Gastroesophageal sphincter (tissue), 4 donors: ENCODE data around the gene ETS2. TPM values are rescaled to one million over a fixed set of nuclear protein-coding genes. Genes with fewer than 3 reads are reported as not detected.

Source experiments
- ATAC-seq: fragments of 150-250 bp; one replicate; pipeline ENCODE4 v1.9.1; 2016; ENCODE audit warnings: mild to moderate bottlenecking, moderate library complexity
- H3K27ac ChIP-seq, 4 donors: fragments of 200-600 bp; sonication (generic) in 3 of 4; 1 replicate in 3 of 4; 2 replicates in 1 of 4; pipeline ENCODE4 v1.5.1; 2016 to 2019
- H3K27me3 ChIP-seq: fragments of 200-600 bp; sonication (generic); one replicate; pipeline ENCODE4 v1.5.1; 2019
- H3K36me3 ChIP-seq, 2 donors: fragments of 200-600 bp; sonication (generic); one replicate each; pipeline ENCODE4 v1.5.1; 2019; ENCODE audit warnings: control low read depth in 1 of 2
- H3K4me1 ChIP-seq, 3 donors: fragments of 200-600 bp; sonication (generic); 1 replicate in 2 of 3; 2 replicates in 1 of 3; pipeline ENCODE4 v1.5.1; 2016 to 2019; ENCODE audit warnings: control low read depth in 2 of 3
- H3K4me3 ChIP-seq, 2 donors: fragments of 200-600 bp; sonication (generic); one replicate each; pipeline ENCODE4 v1.5.1; 2019; ENCODE audit warnings: mild to moderate bottlenecking in 1 of 2, moderate library complexity in 1 of 2
- H3K9me3 ChIP-seq, 3 donors: fragments of 200-600 bp; sonication (generic); one replicate each; pipeline ENCODE4 v1.5.1; 2017 to 2019; ENCODE audit warnings: control low read depth in 2 of 3
- EP300 ChIP-seq: sonication (generic); formaldehyde crosslinking; IDR thresholded peaks from one replicate; pipeline ENCODE4 v1.6.1; 2017; ENCODE audit warnings: antibody characterized with exemption, mild to moderate bottlenecking
- POLR2A ChIP-seq, 2 donors: fragments of 450-650 bp; IDR thresholded peaks; one replicate each; pipeline ENCODE4 v1.6.1; 2017; ENCODE audit warnings: antibody characterized with exemption in 2 of 2, mild to moderate bottlenecking in 2 of 2, moderate library complexity in 1 of 2
- POLR2AphosphoS5 ChIP-seq: sonication (generic); formaldehyde crosslinking; IDR thresholded peaks from one replicate; pipeline ENCODE4 v1.6.1; 2017; ENCODE audit warnings: antibody characterized with exemption
- WGBS, 2 donors: methylation state at CpG; one replicate each; pipeline ENCODE4 v1.1.5; 2018; ENCODE audit warnings: low coverage in 1 of 2; 5-methylcytosine and 5-hydroxymethylcytosine counted together
- total RNA-seq, 4 donors: library from RNA; depleted of rRNA; stranded (reverse); fragments of >200 nt; gene quantifications; one replicate each; pipeline ENCODE4 v1.1.0, GENCODE V29; 2016
- TF ChIP-seq, protein P1 (sequence below), 4 experiments: fragments of 200-600 bp in 2 of 4; fragments of 450-650 bp in 2 of 4; sonication (generic) in 1 of 4; IDR thresholded peaks; one replicate each; pipeline ENCODE4 v1.5.1; 2017 to 2019; ENCODE audit warnings: antibody characterized with exemption in 4 of 4, mild to moderate bottlenecking in 2 of 4, moderate library complexity in 2 of 4

Gene ETS2
- total RNA-seq, 4 donors from 2014 or later, result 50.9 to 169 (median 63.5) TPM

DNA sequence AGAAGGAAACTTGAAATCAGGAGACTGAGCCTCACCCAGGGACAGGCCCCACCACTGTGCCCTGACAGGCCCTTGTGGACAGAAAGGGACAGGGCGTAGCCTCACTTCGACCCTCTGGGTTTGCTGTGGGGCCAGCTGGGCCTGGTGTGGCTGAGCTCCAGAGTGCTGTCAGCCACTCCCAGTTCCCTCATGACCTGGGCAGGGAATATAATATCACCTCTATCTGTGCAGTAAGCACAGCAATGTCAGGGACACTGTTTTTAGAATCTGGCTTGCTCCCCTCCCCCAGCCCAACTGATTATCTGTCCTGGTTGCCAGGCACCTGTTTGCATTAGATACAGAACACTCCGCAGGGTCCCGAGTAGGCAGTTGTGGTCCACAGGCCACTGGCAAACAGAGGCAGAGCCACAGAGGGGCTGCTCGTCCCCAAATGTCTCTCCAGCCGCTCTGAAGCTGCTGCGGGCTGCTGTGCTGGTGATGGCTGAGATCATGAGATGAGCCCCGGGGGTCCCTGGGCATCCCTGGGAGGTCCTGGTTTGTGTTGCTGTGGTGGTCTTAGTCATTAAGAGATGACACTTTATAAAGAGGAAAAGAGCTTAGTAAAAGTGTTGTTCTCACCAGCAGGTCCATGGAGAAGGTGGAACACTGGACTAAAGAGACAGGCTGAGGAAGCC is 51.6 kb downstream of the ETS2 start:
- Histone ChIP-seq H3K9me3 (no peaks in the 10 kb centered on the region), H3K4me3 (no peak overlapping the region), H3K27ac (no peak overlapping the region), H3K4me1 (no peaks in the 10 kb centered on the region), H3K27me3 (no peaks in the 10 kb centered on the region), H3K36me3 (no peaks in the 10 kb centered on the region)
- ATAC-seq, result no peak
- WGBS, 2 donors, result 80 to 100% methylated on average over 1 to 2 of the region's 8 CpGs
- TF ChIP-seq POLR2A (IDR thresholded peaks at IDR 0.05), result no peak
- TF ChIP-seq EP300, result no peak
- TF ChIP-seq POLR2AphosphoS5, result no peak
- TF ChIP-seq, protein P1, sequence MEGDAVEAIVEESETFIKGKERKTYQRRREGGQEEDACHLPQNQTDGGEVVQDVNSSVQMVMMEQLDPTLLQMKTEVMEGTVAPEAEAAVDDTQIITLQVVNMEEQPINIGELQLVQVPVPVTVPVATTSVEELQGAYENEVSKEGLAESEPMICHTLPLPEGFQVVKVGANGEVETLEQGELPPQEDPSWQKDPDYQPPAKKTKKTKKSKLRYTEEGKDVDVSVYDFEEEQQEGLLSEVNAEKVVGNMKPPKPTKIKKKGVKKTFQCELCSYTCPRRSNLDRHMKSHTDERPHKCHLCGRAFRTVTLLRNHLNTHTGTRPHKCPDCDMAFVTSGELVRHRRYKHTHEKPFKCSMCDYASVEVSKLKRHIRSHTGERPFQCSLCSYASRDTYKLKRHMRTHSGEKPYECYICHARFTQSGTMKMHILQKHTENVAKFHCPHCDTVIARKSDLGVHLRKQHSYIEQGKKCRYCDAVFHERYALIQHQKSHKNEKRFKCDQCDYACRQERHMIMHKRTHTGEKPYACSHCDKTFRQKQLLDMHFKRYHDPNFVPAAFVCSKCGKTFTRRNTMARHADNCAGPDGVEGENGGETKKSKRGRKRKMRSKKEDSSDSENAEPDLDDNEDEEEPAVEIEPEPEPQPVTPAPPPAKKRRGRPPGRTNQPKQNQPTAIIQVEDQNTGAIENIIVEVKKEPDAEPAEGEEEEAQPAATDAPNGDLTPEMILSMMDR (IDR thresholded peaks at IDR 0.05), result no peak

DNA sequence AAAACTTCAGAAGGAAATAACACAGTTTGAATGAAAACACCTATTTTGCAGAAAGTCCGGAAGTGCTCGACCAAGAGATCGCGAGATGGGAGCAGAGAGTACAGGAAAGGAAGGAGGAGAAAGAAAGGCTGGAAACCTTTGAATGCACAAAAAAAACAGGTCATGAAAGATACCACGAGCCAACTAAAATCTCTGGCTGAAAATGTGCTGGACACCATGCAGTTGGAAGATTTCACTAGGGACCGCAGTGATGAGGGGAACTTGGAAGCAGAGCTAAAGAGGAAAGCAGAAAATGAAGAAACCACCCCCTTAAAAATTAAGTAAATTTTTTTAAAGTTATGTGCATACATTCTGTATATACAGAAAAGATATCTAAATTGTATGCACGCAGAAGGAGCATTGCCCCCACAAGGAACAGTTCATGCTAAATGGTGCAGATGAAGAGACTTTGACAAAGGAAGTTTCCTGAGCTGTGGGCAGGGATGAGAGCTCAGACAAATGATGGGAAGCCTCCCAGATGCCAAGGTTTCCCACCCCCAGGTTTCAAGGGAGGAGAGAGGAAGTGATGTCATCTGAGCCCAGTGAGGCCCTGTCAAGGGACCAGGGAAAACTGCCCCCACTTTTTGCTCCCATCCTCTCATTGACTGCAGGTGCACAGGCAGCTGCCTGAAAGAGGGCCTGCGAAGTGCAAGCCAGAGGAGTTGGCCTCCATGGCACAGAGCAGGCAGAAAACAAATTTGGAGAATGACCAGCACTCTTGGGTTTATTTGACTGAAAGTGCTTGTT is 52.5 kb downstream of the ETS2 start:
- Histone ChIP-seq H3K27ac (no peak overlapping the region), H3K4me1 (no peaks in the 10 kb centered on the region), H3K36me3 (no peaks in the 10 kb centered on the region), H3K9me3 (no peaks in the 10 kb centered on the region), H3K4me3 (no peak overlapping the region), H3K27me3 (no peaks in the 10 kb centered on the region)
- WGBS, 2 donors, result 51 to 93% methylated on average over 7 of the region's 8 CpGs
- TF ChIP-seq, protein P1 (IDR thresholded peaks at IDR 0.05), result no peak
- no peak for TF ChIP-seq EP300
- no peak for TF ChIP-seq POLR2AphosphoS5
- TF ChIP-seq POLR2A (IDR thresholded peaks at IDR 0.05), result no peak
- no peak for ATAC-seq

DNA sequence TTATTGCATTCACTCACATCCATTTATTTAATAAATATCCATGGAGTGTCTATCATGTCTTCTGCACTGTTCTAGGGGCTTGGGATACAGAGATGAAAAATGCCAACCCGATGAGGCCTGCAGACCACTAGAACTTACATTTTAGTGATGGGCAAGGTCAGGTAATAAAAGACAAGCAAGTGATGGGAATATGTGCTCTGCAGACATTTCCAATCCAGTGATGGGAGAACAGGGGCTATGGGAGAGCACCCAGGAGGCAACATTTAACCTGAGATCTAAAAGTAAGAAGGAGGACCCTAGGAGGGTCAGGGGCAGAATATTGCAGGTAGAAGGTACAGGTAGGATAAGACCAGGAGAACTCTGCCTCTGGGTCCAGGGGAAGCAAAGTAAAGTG is 53.1 kb downstream of the ETS2 start:
- Histone ChIP-seq H3K27me3 (no peaks in the 10 kb centered on the region), H3K9me3 (no peaks in the 10 kb centered on the region), H3K36me3 (no peaks in the 10 kb centered on the region), H3K4me3 (no peak overlapping the region), H3K4me1 (no peaks in the 10 kb centered on the region), H3K27ac (no peak overlapping the region)
- no peak for ATAC-seq
- no peak for TF ChIP-seq POLR2A (IDR thresholded peaks at IDR 0.05)
- TF ChIP-seq, protein P1 (IDR thresholded peaks at IDR 0.05), result no peak
- TF ChIP-seq EP300, result no peak
- 80 to 100% methylated on average over 1 of the region's 1 CpG for WGBS, 2 donors

DNA sequence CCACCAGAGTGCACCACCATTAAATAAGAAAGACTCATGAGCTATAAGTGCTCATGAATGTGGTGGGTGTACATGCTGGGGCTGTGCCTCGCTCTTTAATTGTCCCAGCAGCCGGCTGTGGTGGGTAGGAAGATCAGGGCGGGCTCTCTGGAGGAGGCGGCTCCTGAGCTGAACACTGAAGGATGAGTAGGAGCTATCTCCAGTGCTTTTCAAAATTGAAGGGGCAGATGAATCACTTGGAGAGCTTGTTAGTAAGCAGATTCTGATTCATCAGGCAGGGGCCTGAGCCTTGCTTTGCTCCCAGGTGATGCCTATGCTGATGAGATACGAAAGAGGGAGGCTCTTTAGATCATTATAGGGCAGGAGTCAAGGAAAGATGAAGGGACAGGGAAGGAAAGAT is 54.1 kb downstream of the ETS2 start:
- H3K4me3 ChIP-seq, result no peak overlapping the region
- WGBS, 2 donors, result 100% methylated on average over 1 of the region's 5 CpGs; no CpG with 5 or more reads in 1 of the 2 donors
- no peaks in the 10 kb centered on the region for H3K27me3 ChIP-seq
- H3K27ac ChIP-seq, result no peak overlapping the region
- H3K4me1 ChIP-seq, result no peaks in the 10 kb centered on the region
- H3K9me3 ChIP-seq, result no peaks in the 10 kb centered on the region
- H3K36me3 ChIP-seq, result no peaks in the 10 kb centered on the region
- ATAC-seq, result no peak
- TF ChIP-seq, protein P1 (IDR thresholded peaks at IDR 0.05), result no peak
- no peak for TF ChIP-seq POLR2A (IDR thresholded peaks at IDR 0.05)
- no peak for TF ChIP-seq POLR2AphosphoS5

DNA sequence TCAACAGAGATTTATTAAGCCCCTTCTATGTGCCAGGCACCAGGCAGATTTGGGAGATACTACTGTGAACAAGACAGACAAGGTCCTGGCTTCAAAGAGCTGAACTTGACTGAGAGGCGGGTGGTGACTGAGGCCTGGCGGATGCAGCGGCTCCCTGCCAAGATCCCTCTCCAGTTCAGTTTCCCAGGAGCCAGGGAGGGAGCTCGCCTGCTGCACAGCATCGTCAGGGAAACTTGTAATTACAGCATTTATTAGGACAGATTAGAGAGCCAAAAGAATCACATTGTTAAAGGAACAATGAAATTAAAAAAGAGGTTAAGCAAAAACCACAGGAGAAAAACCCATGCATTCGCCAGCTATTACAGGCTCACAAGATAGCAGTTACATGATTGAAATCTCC is 55.3 kb downstream of the ETS2 start:
- ATAC-seq, result no peak
- Histone ChIP-seq H3K4me3 (no peak overlapping the region), H3K4me1 (no peaks in the 10 kb centered on the region), H3K27me3 (no peaks in the 10 kb centered on the region), H3K9me3 (no peaks in the 10 kb centered on the region), H3K36me3 (no peaks in the 10 kb centered on the region), H3K27ac (no peak overlapping the region)
- WGBS, 2 donors, result 42 to 90% methylated on average over 2 to 4 of the region's 6 CpGs
- TF ChIP-seq POLR2A (IDR thresholded peaks at IDR 0.05) (no peak), POLR2AphosphoS5 (no peak), EP300 (no peak)
- TF ChIP-seq, protein P1 (IDR thresholded peaks at IDR 0.05), result no peak
